Measurements from ENCODE around the gene LGALS16.
"Not testable (repeated sequence)": the region's sequence is repeated elsewhere in the genome, so short reads cannot be mapped to it uniquely, and the experiment has no call there.

LGALS16 gene

DNA sequence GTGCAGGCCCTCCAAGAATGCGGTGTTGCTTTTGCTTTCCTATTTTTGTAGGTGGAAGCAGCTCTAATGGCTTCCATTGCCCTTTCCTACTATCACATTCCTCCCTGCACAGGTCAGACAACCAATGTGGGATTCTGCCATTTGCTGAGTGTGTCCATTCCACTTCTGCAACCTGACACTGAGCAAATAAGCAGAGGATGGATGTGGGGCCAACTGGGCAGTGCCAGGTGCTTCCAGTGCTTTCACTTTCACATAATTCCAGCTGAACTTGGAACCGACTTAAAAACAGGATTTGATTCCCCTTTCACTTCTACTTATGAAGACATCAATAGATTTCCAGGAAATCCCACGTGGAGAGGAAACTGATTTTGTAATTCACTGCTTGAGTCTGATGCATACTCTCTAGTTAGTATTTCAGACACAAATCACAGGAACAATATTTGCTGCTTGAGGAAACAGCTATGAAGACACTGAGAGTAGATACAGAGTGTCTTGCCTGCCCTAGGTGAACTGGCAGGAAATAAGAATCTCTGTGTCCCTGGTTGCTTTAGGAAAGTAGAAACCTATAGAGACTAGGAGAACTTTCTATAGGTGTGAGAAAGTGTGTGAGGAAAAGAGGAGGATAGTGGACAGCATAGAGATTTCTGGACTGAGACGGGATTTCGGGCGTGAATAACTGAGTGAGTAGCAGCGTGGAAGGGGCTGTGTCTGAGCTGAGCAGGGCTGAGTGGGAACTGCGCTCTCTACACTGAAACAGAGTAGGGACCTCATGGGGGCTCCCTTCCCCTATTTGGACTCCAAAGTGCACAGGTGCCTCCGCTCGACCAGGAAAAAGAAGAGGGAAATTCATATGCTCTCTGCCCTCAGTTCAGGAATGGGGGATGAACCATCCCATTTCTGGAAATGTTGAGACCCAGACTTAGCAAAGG lies 22.5 kb downstream of the LGALS16 start:
- no peak for ATAC-seq

DNA sequence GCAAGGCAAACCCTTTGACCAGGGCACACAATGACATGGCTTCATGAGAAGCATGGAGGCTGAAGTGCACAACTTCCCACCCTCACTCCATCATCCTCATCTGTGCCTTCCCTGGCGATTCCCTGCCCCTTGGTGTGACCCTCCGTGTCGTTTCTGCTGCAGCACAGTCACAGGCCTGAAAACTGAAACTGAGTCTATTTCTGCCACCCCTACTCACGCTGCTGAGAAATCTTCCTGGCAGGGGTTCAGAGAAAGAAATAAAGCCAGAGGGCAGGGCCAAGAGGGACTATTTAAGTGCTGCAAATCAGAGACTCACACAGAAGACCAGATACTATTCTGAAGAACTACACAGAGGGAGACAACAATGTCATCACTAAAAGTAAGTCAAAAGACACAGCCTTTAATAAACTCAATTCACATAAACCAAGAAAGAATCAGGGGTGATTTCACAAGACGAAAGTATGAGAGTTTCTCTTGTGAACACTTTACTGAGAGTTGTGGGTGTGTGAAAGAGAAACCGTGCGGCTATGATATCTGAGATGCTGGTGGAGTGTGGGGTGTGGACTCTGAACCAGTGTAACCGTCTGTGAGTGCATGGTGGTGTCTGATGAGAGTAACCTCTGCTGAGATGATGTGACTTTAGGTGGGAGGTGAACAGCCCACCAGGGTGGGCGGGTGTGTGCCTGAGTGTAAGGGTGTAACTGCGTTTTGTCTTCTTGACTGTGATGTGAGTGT lies 23.5 kb downstream of the LGALS16 start:
- peak; percentile 15 for DNase-seq

More for the DNA sequence above, 22.5 kb downstream of the LGALS16 start:
- no peak for DNase-seq

DNA sequence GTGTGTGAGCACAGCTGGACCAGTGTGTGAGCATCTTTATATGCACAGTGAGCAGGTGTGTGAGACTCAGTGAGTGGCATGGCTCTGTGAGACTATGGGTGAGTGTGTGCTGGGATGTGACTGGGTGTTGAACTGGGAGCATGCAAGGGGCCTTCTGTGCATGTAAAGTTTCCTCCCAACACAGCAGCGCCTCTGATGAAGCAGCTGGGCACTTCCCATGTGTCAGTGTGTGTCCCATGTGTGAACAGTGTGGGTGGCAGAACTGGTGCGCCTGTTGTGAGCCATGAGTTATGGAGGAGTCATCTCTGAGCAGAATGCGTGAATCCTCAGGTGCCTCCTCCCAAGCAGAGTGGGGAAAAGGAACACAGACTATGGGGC lies 24.1 kb downstream of the LGALS16 start:
- DNase-seq (peak; percentile 10), ATAC-seq (peak; percentile 51)

More for the DNA sequence above, 23.5 kb downstream of the LGALS16 start:
- ATAC-seq, result peak; percentile 77

DNA sequence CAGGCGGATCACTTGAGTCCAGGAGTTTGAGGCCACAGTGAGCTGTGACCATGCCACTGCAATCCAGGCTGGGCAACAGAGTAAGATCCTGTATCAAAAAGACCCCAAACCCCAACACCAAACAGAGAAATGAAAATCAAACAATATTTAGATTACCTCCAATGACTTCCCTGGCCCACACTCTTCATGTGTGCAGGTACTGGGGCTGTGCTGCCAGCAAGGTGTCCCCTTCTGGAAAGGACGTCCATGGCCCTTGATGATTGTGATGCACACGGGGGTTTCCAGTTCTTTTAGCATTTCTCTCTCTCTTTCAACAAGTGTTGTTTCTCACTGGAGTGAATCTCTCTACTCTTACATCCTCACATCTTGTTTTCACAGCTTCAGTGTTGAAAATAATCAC lies 24.9 kb downstream of the LGALS16 start:
- ATAC-seq (no peak), DNase-seq (no peak)

DNA sequence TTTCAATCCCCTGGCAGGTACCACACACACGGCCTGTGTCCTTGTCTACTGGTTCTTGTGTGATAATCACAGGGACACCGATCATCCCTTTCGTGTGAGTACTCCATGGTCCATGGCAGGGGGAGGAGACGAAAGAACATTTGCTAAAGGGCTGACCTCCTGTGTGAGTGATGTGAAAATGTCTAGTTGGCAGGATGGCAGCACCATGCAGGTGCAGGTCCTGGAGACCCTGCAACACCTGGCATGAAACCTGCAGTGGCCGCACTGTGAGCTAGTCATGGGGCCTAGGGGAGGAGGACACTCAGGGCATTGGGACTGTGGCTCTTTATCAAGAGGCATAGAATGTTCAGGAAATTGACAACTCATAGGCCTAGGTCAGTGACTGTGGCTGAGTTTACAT lies 25.7 kb downstream of the LGALS16 start:
- no peak for ATAC-seq
- no peak for DNase-seq

DNA sequence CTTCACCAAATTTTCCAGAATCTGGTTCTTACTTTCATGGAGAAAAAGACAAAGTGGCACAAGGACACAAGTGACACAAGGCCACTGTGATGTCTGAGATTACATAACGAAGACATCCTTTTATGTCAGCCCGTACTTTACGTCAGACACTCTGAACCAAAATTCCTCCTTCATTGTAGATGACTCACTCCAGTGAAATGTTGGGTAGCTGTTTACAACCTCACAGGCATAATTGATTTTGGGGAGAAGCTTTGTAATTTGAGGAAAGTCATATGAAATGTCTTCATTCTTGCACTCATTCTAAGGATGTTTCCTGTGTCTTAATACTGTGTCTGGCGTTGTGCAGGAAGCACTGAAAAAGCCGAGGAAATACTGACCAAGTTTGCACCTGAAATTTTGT lies 28.6 kb downstream of the LGALS16 start:
- ATAC-seq (no peak), DNase-seq (no peak)

DNA sequence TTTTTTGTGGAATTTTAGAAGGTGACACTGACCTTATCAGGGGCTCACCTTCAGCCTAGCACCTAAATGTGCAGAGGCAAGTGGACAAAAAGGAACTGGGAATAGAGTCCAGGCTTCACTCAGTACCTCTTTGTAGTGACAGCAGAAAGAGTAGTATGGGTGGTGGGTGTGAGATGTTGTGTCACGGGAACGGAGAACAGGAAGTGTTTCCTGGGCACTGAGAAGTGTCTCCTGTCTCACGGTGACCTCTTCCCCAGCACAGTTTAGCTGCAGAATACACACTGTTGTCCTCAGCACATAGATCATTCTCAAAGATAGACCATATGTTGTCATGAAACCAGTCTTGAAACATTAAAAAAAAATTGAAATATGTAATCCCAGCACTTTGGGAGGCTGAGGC lies 31.0 kb downstream of the LGALS16 start:
- no peak for ATAC-seq

DNA sequence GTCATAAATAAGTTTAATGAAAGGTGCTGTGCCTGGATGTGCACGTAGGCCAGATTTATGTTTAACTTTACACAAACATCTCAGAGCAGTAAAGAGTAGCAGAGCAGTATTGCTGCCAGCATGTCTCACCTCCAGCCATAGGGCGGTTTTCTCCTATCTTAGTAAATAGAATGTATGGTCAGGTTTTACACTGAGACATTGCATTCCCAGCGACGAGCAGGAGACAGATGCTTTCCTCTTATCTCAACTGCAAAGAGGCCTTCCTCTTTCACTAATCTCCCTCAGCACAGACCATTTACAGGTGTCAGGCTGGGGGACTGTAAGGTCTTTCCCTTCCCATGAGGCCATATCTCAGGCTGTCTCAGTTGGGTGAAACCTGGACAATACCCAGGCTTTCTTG lies 32.9 kb downstream of the LGALS16 start:
- ATAC-seq, DNase-seq: not testable (repeated sequence)

More for the DNA sequence above, 31.0 kb downstream of the LGALS16 start:
- DNase-seq, result no peak

DNA sequence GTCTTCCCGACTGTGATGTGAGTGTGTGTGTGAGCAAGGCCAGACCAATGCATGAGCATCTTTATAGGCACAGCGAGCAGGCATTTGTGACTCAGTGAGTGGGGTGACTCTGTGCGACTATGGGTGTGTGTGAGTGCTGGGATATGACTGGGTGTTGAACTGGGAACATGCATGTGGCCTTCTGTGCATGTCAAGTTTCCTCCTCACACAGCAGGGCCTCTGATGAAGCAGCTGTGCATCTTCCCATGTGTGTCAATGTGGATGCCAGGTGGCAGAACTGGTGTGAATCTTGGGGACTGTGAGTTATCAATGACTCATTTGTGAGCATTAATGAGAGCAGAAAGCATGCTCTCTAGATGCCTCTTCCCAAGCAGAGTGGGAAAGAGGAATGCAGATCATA lies 36.5 kb downstream of the LGALS16 start:
- DNase-seq (no peak), ATAC-seq (no peak)

DNA sequence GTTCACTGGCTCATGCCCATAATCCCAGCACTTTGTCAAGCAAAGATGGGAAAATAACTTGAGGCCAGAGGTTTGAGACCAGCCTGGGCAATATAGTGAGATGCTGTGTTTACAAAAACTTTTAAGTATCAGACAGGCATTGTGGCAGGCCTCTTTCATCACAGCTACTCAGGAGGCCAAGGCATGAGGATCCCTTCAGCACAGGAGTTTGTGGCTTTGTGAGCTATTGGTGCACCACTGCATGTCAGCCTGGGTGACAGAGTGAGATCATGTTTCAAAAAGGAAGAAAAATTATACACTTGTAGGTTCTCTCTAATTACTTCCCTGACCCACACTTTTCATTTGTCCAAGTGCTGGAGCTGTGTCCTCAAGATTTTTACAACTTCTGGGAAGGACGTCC lies 37.1 kb downstream of the LGALS16 start:
- DNase-seq (no peak), ATAC-seq (no peak)

DNA sequence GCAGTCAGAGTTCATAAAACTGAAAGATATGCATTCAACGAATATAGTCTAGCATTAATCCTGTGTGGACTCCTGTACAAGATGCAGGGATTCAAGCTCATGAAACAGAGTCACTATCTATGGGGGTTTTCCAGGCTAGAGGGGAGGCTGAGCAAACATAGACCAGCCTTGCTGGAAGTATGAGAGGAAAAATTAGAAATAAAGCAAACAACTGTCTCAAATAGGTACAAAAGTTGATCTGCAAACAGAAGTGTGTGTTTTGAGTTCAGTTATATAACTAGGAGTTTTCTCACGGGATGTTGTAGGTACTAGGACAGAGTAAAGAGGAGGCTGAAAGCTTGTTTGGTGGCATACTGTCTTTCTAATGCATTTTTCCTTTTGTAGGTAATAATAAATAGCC lies 40.0 kb downstream of the LGALS16 start:
- ATAC-seq, result no peak
- DNase-seq, result no peak

DNA sequence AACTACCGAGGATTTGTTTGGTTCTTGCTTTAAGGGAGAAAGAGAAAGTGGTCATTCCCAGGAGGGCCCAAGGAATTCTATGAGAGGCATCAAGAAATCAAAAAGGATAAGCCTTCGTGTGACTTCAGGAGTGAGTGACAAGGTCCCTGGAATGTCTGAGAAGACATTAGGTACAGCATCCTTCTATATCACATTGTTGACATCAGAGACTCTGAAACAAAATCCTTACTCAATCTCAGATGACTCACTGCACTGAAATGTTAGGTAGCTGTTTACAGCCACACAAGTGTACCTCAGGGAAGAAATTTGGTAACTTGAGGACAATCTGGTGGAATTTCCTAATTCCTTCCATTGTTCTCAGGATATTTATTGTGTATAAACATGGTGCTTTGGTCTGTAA lies 40.7 kb downstream of the LGALS16 start:
- ATAC-seq (no peak), DNase-seq (no peak)

DNA sequence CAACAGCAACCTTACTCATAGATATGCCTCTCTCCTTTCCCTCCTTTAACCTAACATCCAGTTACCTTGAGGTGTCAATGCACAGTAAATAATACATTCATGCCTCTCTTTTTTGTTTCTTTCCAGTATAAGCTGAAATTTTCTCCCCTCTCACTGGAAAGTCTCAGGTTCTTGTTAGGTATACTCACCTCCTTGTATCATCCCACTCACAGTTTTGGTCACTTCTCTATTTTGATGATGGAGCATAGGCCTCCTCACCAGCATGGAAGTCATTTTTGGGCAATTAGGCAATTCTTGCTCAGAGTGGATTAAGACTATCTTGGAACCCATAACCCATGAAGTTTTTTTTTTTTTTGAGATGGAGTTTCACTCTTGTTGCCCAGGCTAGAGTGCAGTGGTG lies 42.8 kb downstream of the LGALS16 start:
- ATAC-seq (no peak), DNase-seq (no peak)

DNA sequence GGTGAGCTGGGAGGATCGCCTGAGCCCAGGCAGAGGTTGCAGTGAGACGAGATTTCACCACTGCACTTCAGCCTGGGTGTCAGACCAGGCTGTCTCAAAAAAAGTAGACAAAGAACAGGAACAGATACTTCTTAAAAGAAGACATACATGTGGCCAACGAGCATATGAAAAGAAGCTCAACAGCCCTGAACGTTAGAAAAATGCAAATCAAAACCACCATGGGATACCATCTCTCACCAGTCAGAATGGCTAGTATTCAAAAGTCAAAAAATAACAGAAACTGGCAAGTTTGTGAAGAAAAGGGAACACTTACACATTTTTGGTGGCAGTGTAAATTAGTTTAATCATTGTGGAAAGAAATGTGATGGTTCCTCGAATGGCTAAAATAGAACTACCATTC lies 45.6 kb downstream of the LGALS16 start:
- ATAC-seq, result no peak

DNA sequence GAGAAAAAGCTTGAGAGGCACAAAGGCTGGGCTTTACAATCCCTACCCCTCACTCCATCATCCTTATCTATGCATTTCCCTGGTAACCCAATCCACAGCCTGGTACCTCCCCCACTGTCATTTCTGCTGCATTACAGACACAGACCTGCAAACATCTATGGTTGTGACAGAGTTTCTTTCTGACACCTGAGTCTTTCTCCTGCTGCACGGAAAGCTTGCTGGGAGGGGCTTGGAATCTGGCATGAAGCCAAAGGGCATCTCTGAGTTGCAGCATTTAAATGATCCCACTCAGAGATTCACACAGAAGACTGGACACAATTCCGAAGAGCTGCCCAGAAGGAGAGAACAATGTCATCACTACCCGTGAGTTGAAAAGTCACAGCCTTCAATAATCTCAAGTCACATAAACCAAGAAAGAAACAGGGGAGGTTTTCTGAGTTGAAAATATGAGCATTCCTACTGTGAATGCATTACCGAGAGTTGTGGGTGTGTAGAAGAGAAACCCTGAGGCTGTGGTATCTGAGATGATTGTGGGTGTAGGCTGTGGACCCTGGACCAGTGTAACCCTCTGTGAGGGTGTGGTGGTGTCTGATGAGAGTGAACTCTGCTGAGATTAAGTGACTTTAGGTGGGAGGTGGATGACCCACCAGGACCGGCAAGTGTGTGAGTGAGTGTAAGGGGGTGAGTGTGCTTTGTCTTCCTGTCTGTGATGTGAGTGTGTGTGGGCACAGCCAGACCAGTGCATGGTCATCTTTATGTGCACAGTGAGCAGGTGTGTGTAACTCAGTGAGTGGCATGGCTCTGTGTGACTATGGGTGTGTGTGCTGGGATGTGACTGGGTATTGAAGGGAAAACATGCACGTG lies 48.7 kb downstream of the LGALS16 start, which contains the start of gene LGALS14:
LGALS14 (plus strand) TSS at position 301 of the 864 bp plus-strand sequence; CDS start at position 349, 48 bp downstream.
- peak; percentile 81 for ATAC-seq
- DNase-seq, result no peak

More for the DNA sequence above, 45.6 kb downstream of the LGALS16 start:
- DNase-seq, result no peak

DNA sequence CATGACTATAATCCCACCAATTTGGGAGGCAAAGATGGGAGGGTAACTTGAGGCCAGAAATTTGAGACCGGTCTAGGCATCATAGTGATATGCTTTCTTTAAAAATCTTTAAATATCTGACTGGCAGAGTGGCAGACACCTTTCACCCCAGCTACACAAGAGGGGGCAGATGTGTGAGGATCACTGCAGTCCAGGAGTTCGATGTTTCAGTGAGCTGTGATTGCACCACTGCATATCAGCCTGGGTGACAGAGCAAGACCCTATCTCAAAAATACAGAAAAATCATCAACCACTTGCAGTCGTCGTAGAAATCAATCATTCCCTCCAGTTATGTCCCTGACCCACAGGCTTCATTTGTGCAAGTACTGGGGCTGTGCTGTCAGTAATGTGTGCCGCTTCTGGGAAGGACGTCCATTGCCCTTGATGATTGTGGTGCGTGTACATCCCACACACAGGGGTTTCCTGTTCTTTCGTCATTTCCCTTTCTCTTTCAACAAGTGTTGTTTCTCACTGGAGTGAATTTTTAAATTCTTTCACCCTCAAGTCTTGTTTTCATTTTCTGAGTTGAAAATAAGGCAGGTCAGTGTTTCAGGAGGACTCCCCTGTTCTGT lies 50.0 kb downstream of the LGALS16 start:
- DNase-seq (no peak), ATAC-seq (no peak)

DNA sequence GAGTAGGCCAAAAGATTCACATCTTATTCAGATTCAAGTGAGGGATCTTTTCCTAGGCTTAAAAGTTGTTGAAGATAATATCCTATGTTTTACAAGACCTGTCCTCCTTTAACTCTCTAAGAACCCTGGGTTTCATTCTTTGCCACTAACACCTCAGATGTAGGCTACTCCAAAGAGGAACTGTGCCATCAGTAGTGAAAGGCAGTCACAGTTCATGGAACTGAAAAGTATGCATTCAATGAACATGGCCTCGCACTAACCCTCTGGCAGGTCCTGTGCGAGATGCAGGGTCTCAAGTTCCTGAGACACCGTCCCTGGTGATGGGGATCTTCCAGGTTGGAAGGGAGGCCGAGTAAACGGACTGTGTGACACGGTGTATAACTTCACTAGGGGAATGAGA lies 52.9 kb downstream of the LGALS16 start:
- no peak for DNase-seq
- no peak for ATAC-seq

DNA sequence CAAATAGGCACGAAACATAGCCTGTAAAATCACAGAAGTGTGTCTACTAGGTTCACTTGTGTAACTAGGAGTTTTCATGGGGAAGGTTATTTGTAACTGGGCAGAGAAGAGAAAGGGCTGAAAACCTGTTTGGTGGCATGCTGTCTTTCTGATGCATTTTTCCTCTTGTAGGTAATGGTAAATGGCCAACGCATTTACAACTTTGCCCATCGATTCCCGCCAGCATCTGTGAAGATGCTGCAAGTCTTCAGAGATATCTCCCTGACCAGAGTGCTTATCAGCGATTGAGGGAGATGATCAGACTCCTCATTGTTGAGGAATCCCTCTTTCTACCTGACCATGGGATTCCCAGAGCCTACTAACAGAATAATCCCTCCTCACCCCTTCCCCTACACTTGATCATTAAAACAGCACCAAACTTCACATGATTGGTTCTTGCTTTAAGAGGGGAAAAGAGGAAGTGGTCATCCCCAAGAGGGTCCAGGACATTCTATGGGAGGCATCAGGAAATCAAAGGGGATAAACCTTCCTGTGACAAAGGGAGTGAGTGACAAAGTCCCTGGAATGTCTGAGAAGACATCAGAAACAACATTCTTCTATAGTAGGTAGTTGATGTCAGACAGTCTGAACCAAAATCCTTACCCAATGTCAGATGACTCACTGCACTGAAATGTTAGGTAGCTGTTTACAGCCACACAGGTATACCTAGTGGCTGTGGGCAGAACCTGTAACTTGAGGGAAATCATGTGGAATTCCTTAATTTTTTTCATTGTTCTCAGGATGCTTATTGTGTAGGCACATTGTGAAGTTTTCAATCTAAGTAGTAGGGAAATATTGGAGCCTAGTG lies 53.5 kb downstream of the LGALS16 start:
- DNase-seq (no peak), ATAC-seq (no peak)
